Glutamatergic neuron (in vitro differentiated cells): ENCODE measurements around the gene ULK4. TPM values are rescaled to one million over a fixed set of nuclear protein-coding genes. Genes with fewer than 3 reads are reported as not detected.

Source experiments
- DNase-seq: peaks from one replicate; pipeline ENCODE4 v3.0.0; 2022
- H3K27ac Mint-ChIP-seq: one replicate; pipeline ENCODE4 v1.8.0; 2020; ENCODE audit warnings: mild to moderate bottlenecking, mixed read lengths, inconsistent platforms; ENCODE audit not compliant: unreplicated experiment
- H3K27me3 Mint-ChIP-seq: one replicate; pipeline ENCODE4 v1.8.0; 2020; ENCODE audit warnings: mild to moderate bottlenecking, moderate library complexity, mixed read lengths, inconsistent platforms; ENCODE audit not compliant: unreplicated experiment
- H3K36me3 Mint-ChIP-seq: one replicate; pipeline ENCODE4 v1.8.0; 2020; ENCODE audit warnings: mild to moderate bottlenecking, mixed read lengths, inconsistent platforms; ENCODE audit not compliant: unreplicated experiment
- H3K4me1 Mint-ChIP-seq: one replicate; pipeline ENCODE4 v1.8.0; 2020; ENCODE audit warnings: mild to moderate bottlenecking, low read depth, mixed read lengths, inconsistent platforms; ENCODE audit not compliant: unreplicated experiment
- H3K4me3 Mint-ChIP-seq: one replicate; pipeline ENCODE4 v1.8.0; 2020; ENCODE audit warnings: mild to moderate bottlenecking, mixed read lengths, inconsistent platforms; ENCODE audit not compliant: unreplicated experiment
- H3K9me3 Mint-ChIP-seq: one replicate; pipeline ENCODE4 v1.8.0; 2020; ENCODE audit warnings: mild to moderate bottlenecking, moderate library complexity, mixed read lengths, inconsistent platforms; ENCODE audit not compliant: unreplicated experiment
- CTCF ChIP-seq: fragments of 200-600 bp; sonication (generic); IDR thresholded peaks from one replicate; pipeline ENCODE4 v1.5.0; 2021; ENCODE audit not compliant: partially characterized antibody, unreplicated experiment
- total RNA-seq: library from RNA; stranded (reverse); fragmentation: NEBNext Ultra II Directional; extraction: Animal tissue kit (Norgen Biotek cat#: 25700); gene quantifications from one replicate; pipeline ENCODE4 v1.2.1, GENCODE V29; 2021; ENCODE audit not compliant: unreplicated experiment

Gene ULK4
- total RNA-seq, 1 donor from 2014 or later = 9.7 TPM

GRCh38 chr3:41222501-41222900, 739.4 kb downstream of the ULK4 start:
- no peak overlapping the region for H3K4me3 Mint-ChIP-seq
- H3K9me3 Mint-ChIP-seq = no peaks in the 10 kb centered on the region
- peaks cover 1% of the 10 kb centered on the region for H3K27me3 Mint-ChIP-seq
- H3K4me1 Mint-ChIP-seq = peaks cover 12% of the 10 kb centered on the region
- TF ChIP-seq CTCF = no peak
- H3K36me3 Mint-ChIP-seq = no peaks in the 10 kb centered on the region
- no peak for DNase-seq
- H3K27ac Mint-ChIP-seq = no peak overlapping the region

DNA sequence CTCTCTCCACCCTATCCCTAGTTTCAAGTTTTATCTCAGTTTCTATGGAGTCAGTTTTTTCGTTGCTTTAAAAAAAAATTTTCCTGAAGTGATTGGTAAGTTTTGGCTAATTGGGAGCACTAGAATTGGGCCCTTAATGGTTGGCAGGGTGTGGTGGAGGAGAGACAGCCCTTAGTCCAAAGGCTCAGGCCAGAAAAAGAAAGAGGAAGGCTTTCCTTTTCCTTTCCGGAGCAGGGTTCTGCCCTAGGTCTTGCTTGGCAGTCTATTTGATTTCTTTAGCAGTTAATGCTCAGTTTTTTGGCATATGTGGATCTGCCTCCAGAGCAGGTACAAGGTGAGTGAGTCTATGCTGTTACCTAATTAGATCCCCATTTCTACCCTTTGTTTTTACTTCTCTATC, 739.9 kb downstream of the ULK4 start:
- Mint-ChIP-seq H3K9me3 (no peaks in the 10 kb centered on the region), H3K4me1 (peaks cover 13% of the 10 kb centered on the region), H3K27ac (no peak overlapping the region), H3K27me3 (peaks cover 1% of the 10 kb centered on the region), H3K36me3 (no peaks in the 10 kb centered on the region), H3K4me3 (no peak overlapping the region)
- DNase-seq = no peak
- TF ChIP-seq CTCF = no peak

DNA sequence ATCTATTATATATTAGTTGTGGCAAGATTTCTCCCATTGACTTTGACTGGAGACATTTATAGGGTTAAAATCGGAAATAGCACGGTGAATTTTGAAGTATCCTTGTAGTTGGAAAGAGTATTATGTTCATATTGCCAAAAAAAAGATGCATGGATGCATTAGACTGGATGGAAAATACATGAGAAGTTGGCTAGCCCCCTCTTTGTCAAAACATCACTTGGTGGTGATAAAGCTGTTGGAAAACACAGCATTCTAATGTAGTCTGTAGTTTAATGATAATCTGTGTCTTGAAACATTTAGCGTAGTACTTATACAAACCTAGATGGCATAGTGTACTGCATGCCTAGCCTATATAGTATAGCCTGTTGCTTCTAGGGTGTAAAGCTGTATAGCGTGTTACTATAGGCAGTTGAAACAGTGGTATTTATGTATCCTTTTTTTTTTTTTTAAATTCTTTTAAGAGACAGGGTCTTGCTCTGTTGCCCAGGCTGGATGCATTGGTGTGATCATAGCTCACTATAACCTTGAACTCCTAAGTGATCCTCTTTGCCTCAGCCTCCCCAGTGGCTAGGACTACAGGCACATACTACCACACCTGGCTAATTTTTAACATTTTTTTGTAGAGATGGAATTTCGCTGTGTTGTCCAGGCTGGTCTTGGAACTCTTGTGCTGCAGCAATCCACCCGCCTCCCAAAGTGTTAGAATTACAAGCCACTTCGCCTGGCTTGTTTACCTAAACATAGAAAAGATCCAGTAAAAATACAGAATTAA, 740.8 kb downstream of the ULK4 start:
- Mint-ChIP-seq H3K9me3 (no peaks in the 10 kb centered on the region), H3K4me3 (no peak overlapping the region), H3K36me3 (no peaks in the 10 kb centered on the region), H3K4me1 (peaks cover 17% of the 10 kb centered on the region), H3K27me3 (peaks cover 1% of the 10 kb centered on the region), H3K27ac (no peak overlapping the region)
- DNase-seq = no peak
- TF ChIP-seq CTCF = no peak

DNA sequence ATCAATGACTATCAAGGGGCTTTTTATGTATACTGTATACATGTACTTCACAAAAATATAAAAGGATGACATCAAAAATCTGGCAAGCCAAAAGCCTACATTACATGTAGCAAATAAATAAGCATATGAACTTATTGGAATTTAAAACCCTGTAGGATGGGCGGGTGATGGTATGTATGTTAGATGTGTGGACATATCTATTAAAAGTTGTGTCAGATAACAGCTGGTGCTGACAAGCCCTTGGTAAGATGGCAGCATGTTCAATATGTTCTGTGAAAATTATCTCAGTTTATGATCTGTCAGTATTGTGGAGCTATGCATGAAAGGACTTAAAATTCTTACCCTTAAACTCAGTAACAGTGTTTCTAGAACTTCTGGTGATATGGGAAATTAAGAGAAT, 742.5 kb downstream of the ULK4 start:
- Mint-ChIP-seq H3K9me3 (no peaks in the 10 kb centered on the region), H3K27ac (no peak overlapping the region), H3K4me3 (no peak overlapping the region), H3K36me3 (no peaks in the 10 kb centered on the region), H3K4me1 (peaks cover 21% of the 10 kb centered on the region), H3K27me3 (peaks cover 1% of the 10 kb centered on the region)
- no peak for DNase-seq
- TF ChIP-seq CTCF = no peak

- no peak for DNase-seq
- Mint-ChIP-seq H3K9me3 (no peaks in the 10 kb centered on the region), H3K36me3 (no peaks in the 10 kb centered on the region), H3K27ac (peak overlapping the region; percentile 57), H3K4me1 (peaks cover 32% of the 10 kb centered on the region), H3K4me3 (no peak overlapping the region), H3K27me3 (peaks cover 1% of the 10 kb centered on the region)
- TF ChIP-seq CTCF = no peak
Observed at GRCh38 chr3:41216993-41217392, 744.9 kb downstream of the ULK4 start.
